Measurements from ENCODE around the gene ITM2A.

The ITM2A gene

GRCh38 chrX:79366873-79367749 lies at the start of gene ITM2A:
ITM2A (minus strand) TSS chrX:79367334; CDS start chrX:79367215, 119 bp downstream.
- peak; percentile 3 to 52 (median 16) for DNase-seq

- DNase-seq: no peak
Measured at GRCh38 chrX:79415056-79415455, 47.9 kb upstream of the ITM2A start.

DNA sequence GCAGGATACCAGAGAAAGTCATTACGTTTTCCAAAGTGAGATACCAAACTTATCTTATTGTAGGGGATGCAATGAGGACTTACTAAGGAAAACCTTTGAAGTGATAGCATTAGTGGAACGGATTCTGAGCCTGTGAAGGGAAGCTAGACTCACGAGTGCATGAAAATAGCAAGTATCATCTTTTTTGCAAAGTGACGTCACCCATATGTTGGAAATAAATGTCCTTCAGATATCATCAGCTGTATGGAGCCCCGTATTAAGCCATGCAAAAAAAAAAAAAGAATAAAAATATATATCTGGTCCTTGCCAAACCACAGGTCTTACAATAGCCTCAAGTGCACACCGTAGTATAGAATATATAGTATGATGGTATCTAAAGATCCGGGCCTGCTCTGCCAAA lies 46.8 kb upstream of the ITM2A start:
- DNase-seq: no peak

DNA sequence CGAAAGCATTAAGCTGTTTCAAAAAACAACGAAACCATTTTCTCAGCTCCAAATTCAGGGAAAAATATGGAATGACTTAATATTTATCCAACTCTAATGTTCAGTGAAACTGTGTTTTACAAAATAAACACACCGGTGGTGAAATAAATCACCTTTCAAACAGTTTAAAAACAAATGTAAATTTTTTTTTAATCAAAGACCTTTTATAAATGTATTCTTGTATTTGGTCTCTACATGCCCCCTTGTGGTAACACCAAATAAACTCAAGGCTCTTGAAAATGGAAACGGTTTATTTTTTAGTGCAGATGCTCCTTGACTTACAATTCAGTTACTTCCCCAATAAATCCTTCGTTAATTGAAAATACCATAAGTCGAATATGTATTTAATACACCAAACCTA lies 45.8 kb upstream of the ITM2A start:
- no peak for DNase-seq

DNA sequence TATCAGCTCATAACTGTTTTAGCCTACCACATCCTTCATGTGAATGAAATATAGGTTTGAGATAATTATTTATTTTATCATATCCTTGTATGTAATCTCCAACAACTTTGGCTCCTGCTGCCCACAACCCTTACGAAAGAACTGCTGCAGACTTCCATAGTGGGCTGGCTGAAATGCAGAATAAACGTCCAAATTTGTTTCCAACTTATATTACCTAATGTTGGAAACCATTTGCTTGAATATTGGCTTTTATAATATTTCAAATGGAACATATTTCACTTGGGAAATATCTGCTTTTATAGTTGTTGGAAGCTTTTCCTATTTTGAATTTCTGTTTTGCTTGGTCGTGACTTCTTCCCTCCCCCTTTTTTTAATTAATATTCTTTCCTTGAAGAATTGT lies 45.0 kb upstream of the ITM2A start:
- no peak for DNase-seq

- no peak for DNase-seq
Measured at GRCh38 chrX:79409657-79410056, 42.5 kb upstream of the ITM2A start.

DNA sequence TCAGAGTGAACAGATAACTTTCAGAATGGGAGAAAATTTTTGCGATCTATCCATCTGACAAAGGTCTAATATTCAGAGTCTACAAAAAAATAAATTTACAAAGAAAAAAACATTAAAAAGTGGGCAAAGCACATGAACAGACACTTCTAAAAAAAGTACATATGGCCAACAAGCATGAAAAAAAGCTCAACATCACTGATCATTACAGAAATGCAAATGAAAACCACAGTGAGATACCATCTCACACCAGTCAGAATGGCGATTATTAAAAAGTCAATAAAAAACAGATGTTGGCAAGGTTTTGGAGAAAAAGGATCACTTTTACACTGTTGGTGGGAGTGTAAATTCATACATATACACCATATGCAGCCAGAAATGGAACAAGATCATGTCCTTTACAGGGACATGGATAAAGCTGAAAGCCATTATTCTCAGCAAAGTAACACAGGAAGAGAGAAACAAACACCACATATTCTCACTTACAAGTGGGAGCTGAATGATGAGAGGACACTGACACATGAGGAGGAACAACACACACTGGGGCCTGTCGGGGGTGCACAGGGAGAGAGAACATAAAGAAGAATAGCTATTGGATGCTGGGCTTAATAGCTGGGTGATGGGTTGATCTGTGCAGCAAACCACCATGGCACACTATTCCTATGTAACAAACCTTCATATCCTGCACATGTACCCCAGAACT lies 41.6 kb upstream of the ITM2A start:
- no peak for DNase-seq

GRCh38 chrX:79400623-79401022 lies 33.5 kb upstream of the ITM2A start:
- no peak for DNase-seq

DNA sequence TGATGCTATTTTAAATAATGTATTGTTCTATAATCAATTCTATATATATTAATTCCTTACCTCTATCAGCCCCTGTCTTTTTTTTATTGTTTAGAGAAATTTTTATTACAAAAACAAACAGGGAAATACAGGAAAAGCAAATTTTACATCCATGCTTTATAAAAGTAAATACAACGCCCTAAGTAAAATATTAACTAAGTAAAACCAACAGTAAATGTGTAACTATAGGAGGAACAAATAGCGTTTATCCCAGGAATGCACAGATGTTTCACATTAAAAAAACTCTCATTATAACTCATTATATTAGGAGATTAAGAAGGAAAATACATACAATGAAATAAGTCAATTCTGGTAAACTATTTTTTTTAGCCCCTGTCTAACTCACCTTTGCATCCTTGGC lies 8.2 kb upstream of the ITM2A start:
- DNase-seq: no peak

GRCh38 chrX:79371640-79372039 lies 4.5 kb upstream of the ITM2A start:
- DNase-seq: no peak

GRCh38 chrX:79371101-79371500 lies 4.0 kb upstream of the ITM2A start:
- DNase-seq: no peak

DNA sequence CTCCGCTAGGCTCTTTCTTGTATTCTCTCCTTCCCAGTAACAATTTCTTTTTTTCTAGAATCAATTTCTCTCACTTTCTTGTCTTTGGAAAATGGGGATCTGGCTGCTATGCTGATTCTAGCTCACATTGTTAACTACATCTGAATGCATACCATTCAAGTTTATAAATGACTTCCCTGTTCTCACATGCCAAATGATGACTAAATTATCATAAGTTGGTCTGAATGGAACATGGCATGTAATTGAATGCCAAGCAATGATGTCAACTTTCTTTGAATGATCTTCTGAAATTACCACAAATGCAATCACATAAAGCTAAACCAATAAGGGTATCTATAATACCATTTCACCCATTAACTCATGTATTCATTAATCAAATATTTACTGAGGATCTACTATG lies 2.7 kb upstream of the ITM2A start:
- no peak for DNase-seq

DNA sequence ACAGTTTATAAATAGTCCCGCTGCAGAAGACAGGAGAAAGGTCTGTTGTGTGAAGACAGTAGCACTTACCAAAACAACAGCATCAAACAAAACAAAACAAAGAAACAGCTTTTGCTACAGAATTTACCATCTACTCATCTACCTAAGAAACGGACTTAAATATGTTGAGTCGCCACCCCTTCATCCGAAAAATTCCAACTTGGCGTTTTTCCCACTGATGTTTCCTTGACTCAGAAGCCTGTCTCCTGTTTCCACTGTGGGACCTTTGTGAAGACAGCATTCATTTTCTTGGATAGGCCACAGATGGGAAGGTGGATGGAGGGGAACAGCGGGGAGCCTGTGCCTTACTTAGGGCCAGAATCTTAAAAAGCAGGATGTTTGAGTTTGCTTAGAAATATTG lies 1.3 kb upstream of the ITM2A start:
- DNase-seq: no peak

GRCh38 chrX:79367907-79368306 lies 773 bp upstream of the ITM2A start:
- DNase-seq: no peak

DNA sequence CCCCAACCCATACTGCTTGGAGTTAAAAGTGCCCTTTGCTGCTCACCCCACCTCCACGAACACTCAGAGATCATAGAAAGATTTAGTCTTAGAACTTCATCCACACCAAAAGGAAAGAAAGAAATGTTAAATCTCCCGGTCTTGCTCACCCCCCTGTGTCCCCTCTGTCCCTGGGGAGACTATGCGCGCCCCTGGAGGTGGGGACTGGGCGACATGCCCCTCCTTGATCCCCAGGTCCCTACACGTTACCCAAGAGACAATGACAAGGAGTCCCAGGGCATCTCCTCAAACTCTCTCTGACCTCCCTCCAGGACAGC lies 620 bp downstream of the ITM2A start:
- DNase-seq: no peak

DNA sequence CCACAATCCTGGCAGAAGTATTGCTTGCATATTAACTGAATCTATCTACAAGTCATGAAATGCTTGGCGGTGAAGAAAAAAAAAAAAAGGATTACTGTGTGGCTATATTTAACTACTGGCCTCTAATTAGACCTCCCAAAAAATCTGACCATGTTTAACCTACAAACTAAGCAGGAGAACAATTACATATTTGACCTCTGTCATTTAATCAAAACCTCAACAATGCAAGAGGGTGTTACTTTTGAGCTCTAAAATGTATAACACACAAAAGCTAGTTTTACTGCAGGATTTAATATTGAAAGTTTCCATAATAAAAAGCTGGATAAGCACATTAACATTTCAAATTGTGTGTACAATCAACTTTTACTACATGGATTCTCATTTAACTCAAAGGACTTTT lies 1.5 kb downstream of the ITM2A start:
- DNase-seq: no peak

DNA sequence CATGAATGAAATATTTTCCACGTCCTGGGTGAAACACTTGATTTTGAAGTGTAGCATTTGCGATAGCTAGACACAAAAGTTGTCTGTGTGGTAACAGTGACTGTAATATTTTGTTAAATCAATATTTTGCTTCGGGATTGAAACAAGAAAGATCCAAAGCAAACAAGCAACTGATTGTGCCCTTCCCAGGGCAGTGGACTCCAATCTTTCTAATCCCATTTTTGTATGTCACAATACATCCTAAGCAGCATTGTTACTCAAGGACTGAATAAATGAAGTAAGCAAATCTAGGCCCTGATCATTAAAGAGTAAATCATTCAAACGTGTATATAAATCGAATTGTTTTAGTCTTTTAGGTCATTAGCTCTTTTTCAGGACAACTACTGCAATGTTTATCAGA lies 2.8 kb downstream of the ITM2A start:
- DNase-seq: no peak

- DNase-seq: no peak
Measured at GRCh38 chrX:79361192-79361870, 5.8 kb downstream of the ITM2A start.

- DNase-seq: no peak
Measured at GRCh38 chrX:79336869-79337815, 30.0 kb downstream of the ITM2A start.

GRCh38 chrX:79330022-79330421 lies 37.1 kb downstream of the ITM2A start:
- DNase-seq: no peak

- peak in 2 of 4 experiments; percentile 5 to 25 for DNase-seq
Measured at GRCh38 chrX:79325263-79325958, 41.7 kb downstream of the ITM2A start.

All from activated naive CD4-positive, alpha-beta T cell (primary cell).